Measurements from ENCODE around the gene TMEM9.

GRCh38 chr1:201180141-201180540, 25.9 kb upstream of the TMEM9 start:
- TF ChIP-seq EZH2 (IDR thresholded peaks at IDR 0.05; ENCODE audit: low read length, unreplicated experiment), result no peak
- TF ChIP-seq CTCF (conservative IDR thresholded peaks at IDR 0.05; ENCODE audit: low read depth, low read length), result no peak
- no peak for TF ChIP-seq EZH2phosphoT487 (IDR thresholded peaks at IDR 0.05; ENCODE audit: borderline replicate concordance, low read length)
